ENCODE data around the gene SELENON.

Gene SELENON

DNA sequence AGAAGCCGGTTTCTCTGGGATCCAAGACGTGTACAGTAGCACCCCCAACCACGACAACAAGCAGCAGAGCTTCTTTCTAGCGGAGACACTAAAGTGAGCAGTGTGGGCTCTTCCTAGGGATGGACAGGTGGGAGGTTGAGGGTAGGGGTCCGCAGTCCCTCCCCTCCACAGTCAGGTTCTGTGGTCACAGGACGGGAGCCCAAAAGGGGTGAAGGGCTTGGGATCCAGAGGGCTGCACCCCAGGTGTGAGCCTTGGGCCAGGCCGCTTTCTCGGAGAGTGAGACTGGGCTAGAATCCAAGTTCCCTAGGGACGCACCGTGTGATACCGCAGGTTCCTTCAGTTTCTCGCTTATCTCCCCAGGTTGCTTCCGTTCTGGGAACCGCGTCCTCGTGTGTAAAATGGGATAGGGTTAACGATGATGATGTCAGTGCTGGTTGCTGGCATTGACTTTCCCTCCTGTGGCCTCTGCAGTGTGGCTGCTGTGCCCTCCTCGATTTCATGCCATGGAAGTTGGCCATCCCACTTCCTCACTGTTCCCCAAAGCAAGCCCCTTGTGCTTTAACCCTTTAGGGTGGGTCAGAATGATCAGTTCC, 17.3 kb upstream of the SELENON start:
- no peak for DNase-seq (ENCODE audit: low read depth in 1 of 2, low spot score in 1 of 2)
- H3K4me3 ChIP-seq (replicated peaks; ENCODE audit: insufficient read depth, low read length): no peak overlapping the region
- H3K27ac ChIP-seq (replicated peaks): no peak overlapping the region
- TF ChIP-seq, protein P1, sequence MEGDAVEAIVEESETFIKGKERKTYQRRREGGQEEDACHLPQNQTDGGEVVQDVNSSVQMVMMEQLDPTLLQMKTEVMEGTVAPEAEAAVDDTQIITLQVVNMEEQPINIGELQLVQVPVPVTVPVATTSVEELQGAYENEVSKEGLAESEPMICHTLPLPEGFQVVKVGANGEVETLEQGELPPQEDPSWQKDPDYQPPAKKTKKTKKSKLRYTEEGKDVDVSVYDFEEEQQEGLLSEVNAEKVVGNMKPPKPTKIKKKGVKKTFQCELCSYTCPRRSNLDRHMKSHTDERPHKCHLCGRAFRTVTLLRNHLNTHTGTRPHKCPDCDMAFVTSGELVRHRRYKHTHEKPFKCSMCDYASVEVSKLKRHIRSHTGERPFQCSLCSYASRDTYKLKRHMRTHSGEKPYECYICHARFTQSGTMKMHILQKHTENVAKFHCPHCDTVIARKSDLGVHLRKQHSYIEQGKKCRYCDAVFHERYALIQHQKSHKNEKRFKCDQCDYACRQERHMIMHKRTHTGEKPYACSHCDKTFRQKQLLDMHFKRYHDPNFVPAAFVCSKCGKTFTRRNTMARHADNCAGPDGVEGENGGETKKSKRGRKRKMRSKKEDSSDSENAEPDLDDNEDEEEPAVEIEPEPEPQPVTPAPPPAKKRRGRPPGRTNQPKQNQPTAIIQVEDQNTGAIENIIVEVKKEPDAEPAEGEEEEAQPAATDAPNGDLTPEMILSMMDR (IDR thresholded peaks at IDR 0.05; ENCODE audit: insufficient read depth, low read length): no peak
- TF ChIP-seq GABPA (IDR thresholded peaks at IDR 0.05; ENCODE audit: low read depth) (no peak), SPI1 (IDR thresholded peaks at IDR 0.05; ENCODE audit: borderline replicate concordance, low read depth) (no peak), REST (IDR thresholded peaks at IDR 0.05; ENCODE audit: insufficient replicate concordance, low read depth) (no peak), POLR2AphosphoS5 (IDR thresholded peaks at IDR 0.05; ENCODE audit: low read depth) (no peak)
- no peaks in the 10 kb centered on the region for H3K27me3 ChIP-seq (ENCODE audit: insufficient read depth, poor library complexity, severe bottlenecking)

DNA sequence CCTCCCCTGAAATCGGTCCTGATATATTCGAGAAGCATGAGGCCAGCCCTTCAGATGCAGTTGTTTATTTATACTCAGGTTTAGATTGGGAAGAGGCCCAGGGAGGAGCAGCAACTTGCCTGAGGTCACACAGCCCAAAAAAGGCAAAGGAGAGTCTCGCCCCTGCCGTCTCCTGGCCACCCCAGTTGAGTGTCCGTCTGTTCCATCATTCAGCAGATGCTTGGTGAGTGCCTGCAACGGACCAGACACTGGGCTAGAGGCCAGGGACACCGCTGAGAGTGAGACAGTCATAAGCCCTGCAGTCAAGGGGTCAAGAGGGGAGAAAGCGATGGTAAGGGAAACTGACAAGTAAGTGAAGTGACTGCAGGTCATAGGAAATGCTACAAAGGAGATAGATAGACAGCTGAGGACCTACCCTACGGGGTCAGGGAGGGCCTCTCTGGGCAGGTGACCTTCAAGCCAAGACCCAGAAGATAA, 15.4 kb upstream of the SELENON start:
- no peak overlapping the region for H3K27ac ChIP-seq (replicated peaks)
- no peak for DNase-seq (ENCODE audit: low read depth in 1 of 2, low spot score in 1 of 2)
- H3K27me3 ChIP-seq (ENCODE audit: insufficient read depth, poor library complexity, severe bottlenecking): no peaks in the 10 kb centered on the region
- no peak overlapping the region for H3K4me3 ChIP-seq (replicated peaks; ENCODE audit: insufficient read depth, low read length)
- TF ChIP-seq REST (IDR thresholded peaks at IDR 0.05; ENCODE audit: insufficient replicate concordance, low read depth): no peak
- no peak for TF ChIP-seq POLR2AphosphoS5 (IDR thresholded peaks at IDR 0.05; ENCODE audit: low read depth)
- TF ChIP-seq, protein P1 (IDR thresholded peaks at IDR 0.05; ENCODE audit: insufficient read depth, low read length): no peak
- no peak for TF ChIP-seq SPI1 (IDR thresholded peaks at IDR 0.05; ENCODE audit: borderline replicate concordance, low read depth)
- TF ChIP-seq GABPA (IDR thresholded peaks at IDR 0.05; ENCODE audit: low read depth): no peak

GRCh38 chr1:25785333-25786067, 14.5 kb upstream of the SELENON start:
- H3K27ac ChIP-seq (replicated peaks): no peak overlapping the region
- no peak for TF ChIP-seq SPI1 (IDR thresholded peaks at IDR 0.05; ENCODE audit: borderline replicate concordance, low read depth)
- no peak for TF ChIP-seq REST (IDR thresholded peaks at IDR 0.05; ENCODE audit: insufficient replicate concordance, low read depth)
- TF ChIP-seq, protein P1 (IDR thresholded peaks at IDR 0.05; ENCODE audit: insufficient read depth, low read length): no peak
- no peak for TF ChIP-seq POLR2AphosphoS5 (IDR thresholded peaks at IDR 0.05; ENCODE audit: low read depth)
- TF ChIP-seq GABPA (IDR thresholded peaks at IDR 0.05; ENCODE audit: low read depth): no peak
- H3K27me3 ChIP-seq (ENCODE audit: insufficient read depth, poor library complexity, severe bottlenecking): no peaks in the 10 kb centered on the region

More at GRCh38 chr1:25785333-25786067, 14.5 kb upstream of the SELENON start:
- H3K4me3 ChIP-seq (replicated peaks; ENCODE audit: insufficient read depth, low read length): no peak overlapping the region
- DNase-seq (ENCODE audit: low read depth in 1 of 2, low spot score in 1 of 2): no peak
